ENCODE results near the gene DNAJC1. TPM values are rescaled to one million over a fixed set of nuclear protein-coding genes. Genes with fewer than 3 reads are reported as not detected.

Gene DNAJC1
- total and polyA plus RNA-seq, 11 donors: 9.5 to 68.4 (median 14.1) TPM

- no peak for TF ChIP-seq CTCF (IDR thresholded peaks at IDR 0.05)
- no peak for TF ChIP-seq POLR2A (IDR thresholded peaks at IDR 0.05)
- peaks cover 0 to 17% (median 6%) of the 10 kb centered on the region in 9 donors for H3K36me3 ChIP-seq
- no peaks in the 10 kb centered on the region for H3K27me3 ChIP-seq
- 84 to 92% (median 86%) methylated on average over 25 to 26 of the region's 26 CpGs for WGBS, 4 donors
- no peak for ATAC-seq
- no peak for DNase-seq
- no peaks in the 10 kb centered on the region for H3K9me3 ChIP-seq
- H3K27ac ChIP-seq: no peak overlapping the region
- no peaks in the 10 kb centered on the region for H3K4me1 ChIP-seq
- intact Hi-C loops (cut with DNase I): loop anchor here in 1 of 10 donors (10.0 kb wide), 1 partner anchor 203 kb away; no protein-coding TSS in a partner anchor
- no peak overlapping the region for H3K4me3 ChIP-seq
Observed at GRCh38 chr10:21751341-21752310, 251.9 kb downstream of the DNAJC1 start.

- H3K4me3 ChIP-seq: no peak overlapping the region
- 92 to 95% (median 93%) methylated on average over 12 of the region's 12 CpGs for WGBS, 4 donors
- ATAC-seq (no peak), DNase-seq (no peak)
- peaks cover 0 to 12% (median 4%) of the 10 kb centered on the region in 9 donors for H3K36me3 ChIP-seq
- no peaks in the 10 kb centered on the region for H3K27me3 ChIP-seq
- no peaks in the 10 kb centered on the region for H3K9me3 ChIP-seq
- intact Hi-C loops (cut with DNase I): loop anchor here in 1 of 10 donors (10.0 kb wide), 1 partner anchor 204 kb away; no protein-coding TSS in a partner anchor
- H3K27ac ChIP-seq: no peak overlapping the region
- H3K4me1 ChIP-seq: no peaks in the 10 kb centered on the region
- TF ChIP-seq POLR2A (IDR thresholded peaks at IDR 0.05) (no peak), CTCF (IDR thresholded peaks at IDR 0.05) (no peak)
Observed at GRCh38 chr10:21750424-21750823, 253.1 kb downstream of the DNAJC1 start.

GRCh38 chr10:21749788-21750187, 253.7 kb downstream of the DNAJC1 start:
- DNase-seq: no peak
- no peaks in the 10 kb centered on the region for H3K9me3 ChIP-seq
- no peak overlapping the region for H3K4me3 ChIP-seq
- ATAC-seq: no peak
- TF ChIP-seq CTCF (IDR thresholded peaks at IDR 0.05): no peak
- no peak for TF ChIP-seq POLR2A (IDR thresholded peaks at IDR 0.05)
- peaks cover 0 to 14% (median 6%) of the 10 kb centered on the region in 9 donors for H3K36me3 ChIP-seq
- H3K4me1 ChIP-seq: no peaks in the 10 kb centered on the region
- intact Hi-C loops (cut with DNase I): loop anchor here in 1 of 10 donors (10.0 kb wide), 1 partner anchor 205 kb away; no protein-coding TSS in a partner anchor
- no peak overlapping the region for H3K27ac ChIP-seq
- 84 to 92% (median 89%) methylated on average over 3 of the region's 3 CpGs for WGBS, 4 donors
- no peaks in the 10 kb centered on the region for H3K27me3 ChIP-seq

DNA sequence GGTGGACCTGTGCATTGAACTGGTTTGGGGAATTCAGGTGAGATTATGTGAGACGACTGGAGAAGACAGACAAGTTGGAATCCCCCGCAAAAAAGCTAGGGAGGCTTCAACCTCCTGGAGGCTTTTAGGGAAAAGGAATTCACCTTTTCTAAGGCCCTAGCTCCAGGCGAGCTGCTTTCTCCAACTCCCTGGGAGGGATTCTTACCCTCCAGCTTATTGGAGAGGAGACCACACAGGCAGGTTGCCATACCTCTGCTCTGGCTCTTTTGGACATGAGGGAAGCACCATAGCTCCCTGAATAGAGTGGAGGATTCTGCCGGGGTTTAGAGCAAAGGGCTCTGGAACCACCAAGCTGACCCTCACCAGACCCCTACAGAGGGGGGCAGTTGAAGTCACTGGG, 255.7 kb downstream of the DNAJC1 start:
- H3K9me3 ChIP-seq: no peaks in the 10 kb centered on the region
- intact Hi-C loops (cut with DNase I): no loop called here
- DNase-seq (no peak), ATAC-seq (no peak)
- no peak overlapping the region for H3K27ac ChIP-seq
- 85 to 93% (median 88%) methylated on average over 4 of the region's 4 CpGs for WGBS, 4 donors
- no peak overlapping the region for H3K4me3 ChIP-seq
- H3K4me1 ChIP-seq: no peaks in the 10 kb centered on the region
- peaks cover 0 to 29% (median 25%) of the 10 kb centered on the region in 9 donors for H3K36me3 ChIP-seq
- TF ChIP-seq CTCF (IDR thresholded peaks at IDR 0.05) (no peak), POLR2A (IDR thresholded peaks at IDR 0.05) (no peak)
- H3K27me3 ChIP-seq: no peaks in the 10 kb centered on the region
